B cell (primary cell): Measurements from ENCODE around the gene SPATA3.

ENCODE experiments used
- EZH2 ChIP-seq: IDR thresholded peaks from 2 replicates; pipeline ENCODE4 v1.6.1; 2012; ENCODE audit warnings: borderline replicate concordance, low read depth, mild to moderate bottlenecking, moderate library complexity, low read length; ENCODE audit not compliant: insufficient read depth, poor library complexity, severe bottlenecking
- TF ChIP-seq, protein P1 (sequence below): fragments of 200-600 bp; IDR thresholded peaks from one replicate; pipeline ENCODE4 v1.8.0; 2022; ENCODE audit warnings: antibody characterized with exemption, mild to moderate bottlenecking

DNA sequence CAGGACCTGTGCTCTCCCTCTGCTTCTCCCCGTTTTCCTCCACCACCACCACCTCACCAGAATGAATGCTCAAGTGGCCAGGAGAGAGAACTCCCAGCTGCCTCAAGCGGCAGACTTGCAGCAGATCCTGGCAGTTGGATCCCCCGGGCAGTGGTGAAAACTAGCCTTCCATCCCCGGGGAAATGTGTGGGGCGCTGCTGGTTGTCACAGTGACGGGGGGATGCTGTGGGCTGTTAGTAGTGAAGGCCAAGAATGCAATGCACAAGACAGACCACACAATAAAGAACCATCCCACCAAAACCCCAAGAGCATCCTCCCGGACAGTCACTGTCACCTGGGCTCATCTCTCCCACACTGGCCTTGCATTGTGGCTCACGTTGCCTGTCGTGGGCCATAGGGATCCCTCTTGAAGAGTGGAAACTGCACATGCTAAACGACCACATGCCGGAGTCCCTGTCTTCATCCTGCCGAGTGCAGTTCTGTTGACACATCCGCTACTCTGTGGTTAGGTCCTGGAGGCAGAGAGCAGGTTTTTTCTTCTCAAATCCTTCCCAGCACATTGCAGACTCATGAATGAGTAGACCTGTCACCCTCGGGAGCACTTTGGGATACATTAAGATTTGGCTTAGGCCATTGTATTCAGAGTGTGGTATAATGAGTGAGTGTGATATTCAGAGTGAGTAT is 13.5 kb downstream of the SPATA3 start:
- TF ChIP-seq, protein P1, sequence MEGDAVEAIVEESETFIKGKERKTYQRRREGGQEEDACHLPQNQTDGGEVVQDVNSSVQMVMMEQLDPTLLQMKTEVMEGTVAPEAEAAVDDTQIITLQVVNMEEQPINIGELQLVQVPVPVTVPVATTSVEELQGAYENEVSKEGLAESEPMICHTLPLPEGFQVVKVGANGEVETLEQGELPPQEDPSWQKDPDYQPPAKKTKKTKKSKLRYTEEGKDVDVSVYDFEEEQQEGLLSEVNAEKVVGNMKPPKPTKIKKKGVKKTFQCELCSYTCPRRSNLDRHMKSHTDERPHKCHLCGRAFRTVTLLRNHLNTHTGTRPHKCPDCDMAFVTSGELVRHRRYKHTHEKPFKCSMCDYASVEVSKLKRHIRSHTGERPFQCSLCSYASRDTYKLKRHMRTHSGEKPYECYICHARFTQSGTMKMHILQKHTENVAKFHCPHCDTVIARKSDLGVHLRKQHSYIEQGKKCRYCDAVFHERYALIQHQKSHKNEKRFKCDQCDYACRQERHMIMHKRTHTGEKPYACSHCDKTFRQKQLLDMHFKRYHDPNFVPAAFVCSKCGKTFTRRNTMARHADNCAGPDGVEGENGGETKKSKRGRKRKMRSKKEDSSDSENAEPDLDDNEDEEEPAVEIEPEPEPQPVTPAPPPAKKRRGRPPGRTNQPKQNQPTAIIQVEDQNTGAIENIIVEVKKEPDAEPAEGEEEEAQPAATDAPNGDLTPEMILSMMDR = no peak
- TF ChIP-seq EZH2 = no peak
